Type B pancreatic cell (in vitro differentiated cells): ENCODE measurements around the gene BRMS1. TPM values are rescaled to one million over a fixed set of nuclear protein-coding genes. Genes with fewer than 3 reads are reported as not detected.

Experiments
- DNase-seq: peaks from one replicate; pipeline ENCODE4 v3.0.0; 2021; ENCODE audit warnings: mixed read lengths; ENCODE audit not compliant: unreplicated experiment; ENCODE audit errors: extremely low spot score
- H3K27ac Mint-ChIP-seq: 2 replicates; pipeline ENCODE4 v1.8.0; 2021; ENCODE audit warnings: mild to moderate bottlenecking, mixed read lengths
- H3K27me3 Mint-ChIP-seq: 2 replicates; pipeline ENCODE4 v1.8.0; 2021; ENCODE audit warnings: mixed read lengths
- H3K36me3 Mint-ChIP-seq: 2 replicates; pipeline ENCODE4 v1.8.0; 2021; ENCODE audit warnings: mixed read lengths
- H3K4me1 Mint-ChIP-seq: one replicate; pipeline ENCODE4 v1.8.0; 2021; ENCODE audit warnings: mixed read lengths; ENCODE audit not compliant: unreplicated experiment
- H3K4me3 Mint-ChIP-seq: 2 replicates; pipeline ENCODE4 v1.8.0; 2021; ENCODE audit warnings: mild to moderate bottlenecking, mixed read lengths
- H3K9me3 Mint-ChIP-seq: 2 replicates; pipeline ENCODE4 v1.8.0; 2021; ENCODE audit warnings: mixed read lengths
- total RNA-seq: library from RNA; stranded (reverse); gene quantifications from 2 replicates; pipeline ENCODE4 v1.2.1, GENCODE V29; 2021; ENCODE audit warnings: low replicate concordance
- TF ChIP-seq, protein P1 (sequence below): fragments of 200-600 bp; sonication (generic); conservative IDR thresholded peaks from 2 replicates; pipeline ENCODE4 v1.5.0; 2021; ENCODE audit warnings: antibody characterized with exemption, mild to moderate bottlenecking

The BRMS1 gene
- total RNA-seq, 1 donor from 2014 or later, result 35.1 TPM

DNA sequence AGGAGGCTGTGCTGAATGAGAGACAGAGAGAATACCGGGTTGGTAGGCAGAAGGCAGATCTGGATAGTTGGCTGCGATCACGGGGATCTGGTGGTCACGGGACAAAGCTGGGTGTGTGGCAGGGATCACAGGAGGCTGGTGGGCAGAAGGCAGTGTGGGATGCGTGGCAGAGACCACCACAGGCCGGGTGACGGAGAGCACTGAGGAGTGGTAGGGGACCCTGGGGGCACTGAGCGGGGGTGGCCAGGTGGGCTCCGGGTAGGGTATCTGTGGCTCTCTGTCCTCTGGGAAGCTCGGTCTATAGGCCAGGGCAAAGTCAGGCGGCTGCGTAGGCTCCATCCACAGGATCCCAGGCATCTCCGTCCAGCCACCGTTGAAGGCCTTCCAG lies 29.4 kb downstream of the BRMS1 start:
- Mint-ChIP-seq H3K4me1 (peaks cover 29% of the 10 kb centered on the region), H3K27ac (peak overlapping the region; percentile 40), H3K27me3 (peaks cover 3% of the 10 kb centered on the region), H3K4me3 (peak overlapping the region; percentile 74), H3K36me3 (no peaks in the 10 kb centered on the region), H3K9me3 (peaks cover 6% of the 10 kb centered on the region)
- TF ChIP-seq, protein P1, sequence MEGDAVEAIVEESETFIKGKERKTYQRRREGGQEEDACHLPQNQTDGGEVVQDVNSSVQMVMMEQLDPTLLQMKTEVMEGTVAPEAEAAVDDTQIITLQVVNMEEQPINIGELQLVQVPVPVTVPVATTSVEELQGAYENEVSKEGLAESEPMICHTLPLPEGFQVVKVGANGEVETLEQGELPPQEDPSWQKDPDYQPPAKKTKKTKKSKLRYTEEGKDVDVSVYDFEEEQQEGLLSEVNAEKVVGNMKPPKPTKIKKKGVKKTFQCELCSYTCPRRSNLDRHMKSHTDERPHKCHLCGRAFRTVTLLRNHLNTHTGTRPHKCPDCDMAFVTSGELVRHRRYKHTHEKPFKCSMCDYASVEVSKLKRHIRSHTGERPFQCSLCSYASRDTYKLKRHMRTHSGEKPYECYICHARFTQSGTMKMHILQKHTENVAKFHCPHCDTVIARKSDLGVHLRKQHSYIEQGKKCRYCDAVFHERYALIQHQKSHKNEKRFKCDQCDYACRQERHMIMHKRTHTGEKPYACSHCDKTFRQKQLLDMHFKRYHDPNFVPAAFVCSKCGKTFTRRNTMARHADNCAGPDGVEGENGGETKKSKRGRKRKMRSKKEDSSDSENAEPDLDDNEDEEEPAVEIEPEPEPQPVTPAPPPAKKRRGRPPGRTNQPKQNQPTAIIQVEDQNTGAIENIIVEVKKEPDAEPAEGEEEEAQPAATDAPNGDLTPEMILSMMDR, result no peak
- DNase-seq, result no peak

DNA sequence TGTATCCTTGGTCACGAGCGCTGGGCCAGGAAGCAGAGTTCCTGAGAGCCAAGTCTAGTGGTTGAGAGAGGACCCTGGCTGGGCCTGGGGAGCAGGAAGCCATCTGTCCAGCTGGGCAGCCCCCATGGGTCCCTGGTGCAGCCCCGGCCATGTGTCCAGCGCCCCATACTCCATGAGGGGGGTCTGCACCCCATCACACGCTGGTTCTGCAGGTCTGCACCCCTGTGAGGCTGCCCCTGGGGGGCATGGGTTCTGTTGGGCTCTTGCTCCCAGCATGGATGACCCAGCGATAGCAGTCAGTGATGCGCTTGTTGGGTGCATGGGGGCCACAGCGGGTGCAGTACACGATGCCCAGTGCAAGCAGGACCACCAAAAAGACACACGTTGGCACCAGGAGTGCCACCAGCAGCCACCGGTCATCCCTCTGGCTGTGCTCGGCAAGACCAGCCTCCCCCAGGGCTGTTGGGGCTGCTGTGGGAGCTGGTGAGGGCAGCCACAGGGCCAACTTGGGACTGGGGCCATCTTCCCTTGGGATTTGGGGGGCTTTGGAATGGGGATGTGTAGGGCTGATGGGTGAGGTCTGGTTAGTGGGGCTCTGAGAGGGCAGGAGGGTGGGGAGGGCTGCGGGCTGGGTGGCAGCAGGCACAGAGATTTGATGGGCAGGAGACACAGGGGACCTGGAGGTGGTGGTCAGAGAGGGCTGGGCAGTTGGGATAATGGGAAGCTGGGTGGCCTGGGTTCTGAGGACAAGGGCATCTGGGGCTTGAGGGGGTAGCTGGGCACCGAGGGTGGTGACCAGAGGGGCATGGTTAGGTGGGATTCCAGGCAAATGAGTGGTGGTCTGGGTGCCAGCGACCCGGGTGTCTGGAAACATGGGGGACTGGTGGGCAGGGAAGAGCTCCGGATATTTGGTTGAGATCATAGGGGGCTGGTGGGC lies 30.1 kb downstream of the BRMS1 start:
- DNase-seq, result no peak
- H3K4me3 Mint-ChIP-seq, result peak overlapping the region; percentile 93
- no peaks in the 10 kb centered on the region for H3K36me3 Mint-ChIP-seq
- peaks cover 29% of the 10 kb centered on the region for H3K4me1 Mint-ChIP-seq
- TF ChIP-seq, protein P1, result no peak
- peak overlapping the region; percentile 40 for H3K27ac Mint-ChIP-seq
- peaks cover under 1% of the 10 kb centered on the region for H3K9me3 Mint-ChIP-seq
- H3K27me3 Mint-ChIP-seq, result peaks cover 3% of the 10 kb centered on the region

DNA sequence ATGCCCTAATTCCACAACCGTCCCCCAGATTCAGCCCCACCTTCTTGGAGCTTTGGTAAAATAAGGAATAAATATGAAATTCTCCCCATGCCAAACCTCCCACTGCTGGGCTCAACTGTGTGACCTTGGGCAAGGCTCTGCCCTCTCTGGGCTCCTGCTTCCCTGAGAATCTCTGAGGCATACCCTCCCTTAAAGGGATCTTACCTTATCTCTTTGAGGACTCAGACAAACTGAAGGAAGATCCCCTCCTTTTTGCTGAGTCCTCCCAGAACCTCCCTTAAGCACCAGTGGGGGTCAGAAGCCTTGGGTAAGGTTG lies 30.8 kb downstream of the BRMS1 start:
- TF ChIP-seq, protein P1, result no peak
- Mint-ChIP-seq H3K4me3 (peak overlapping the region; percentile 93), H3K4me1 (peaks cover 27% of the 10 kb centered on the region), H3K27me3 (peaks cover 7% of the 10 kb centered on the region), H3K27ac (peak overlapping the region; percentile 77), H3K9me3 (no peaks in the 10 kb centered on the region), H3K36me3 (no peaks in the 10 kb centered on the region)
- DNase-seq, result no peak

DNA sequence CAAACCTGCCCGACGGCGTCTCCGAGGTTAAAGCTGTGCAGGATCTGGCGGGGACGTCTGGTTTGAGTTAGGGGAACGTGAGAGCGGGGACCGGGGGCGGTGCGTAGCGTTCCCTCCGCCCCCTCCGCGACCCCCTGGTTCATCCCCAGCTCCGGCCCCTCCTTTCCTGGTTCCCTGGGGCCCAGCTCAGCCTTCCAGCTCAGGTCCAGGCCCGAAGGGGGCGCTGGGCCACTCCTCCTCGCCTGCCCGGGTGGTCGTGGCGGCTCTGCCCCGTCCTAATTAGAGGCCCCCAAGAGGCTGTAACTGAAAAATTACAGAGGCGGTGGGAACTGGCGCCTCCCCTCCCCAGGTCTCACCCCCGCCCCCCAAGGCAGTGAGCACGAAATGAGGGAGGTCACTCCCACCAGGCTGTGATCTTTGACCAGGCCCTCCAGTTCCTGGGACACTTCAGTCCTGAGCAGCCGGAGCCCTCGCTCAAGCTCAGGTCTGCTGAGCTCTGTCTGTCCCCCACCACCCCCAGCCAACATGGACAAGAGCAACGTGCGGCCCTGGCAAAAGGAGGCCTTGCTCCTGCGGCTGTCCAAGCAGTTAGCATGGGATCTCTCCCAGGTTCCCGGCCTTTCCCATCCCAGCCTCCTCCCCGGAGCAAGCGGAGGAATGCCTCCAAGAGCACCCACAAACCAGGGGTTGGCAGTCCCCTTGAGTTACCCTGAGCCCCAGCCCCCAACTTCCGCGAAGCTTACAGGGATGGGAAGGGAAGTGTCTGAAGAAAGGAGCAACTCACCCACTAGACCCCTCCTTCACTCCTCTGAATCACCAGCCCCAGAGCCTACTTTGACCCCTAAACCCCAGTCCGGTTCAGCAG lies 31.4 kb downstream of the BRMS1 start:
- Mint-ChIP-seq H3K4me1 (peaks cover 21% of the 10 kb centered on the region), H3K9me3 (no peaks in the 10 kb centered on the region), H3K36me3 (no peaks in the 10 kb centered on the region), H3K27me3 (peaks cover 9% of the 10 kb centered on the region), H3K4me3 (peak overlapping the region; percentile 93), H3K27ac (peak overlapping the region; percentile 77)
- DNase-seq, result peak; percentile 86
- TF ChIP-seq, protein P1, result peak; percentile 52

DNA sequence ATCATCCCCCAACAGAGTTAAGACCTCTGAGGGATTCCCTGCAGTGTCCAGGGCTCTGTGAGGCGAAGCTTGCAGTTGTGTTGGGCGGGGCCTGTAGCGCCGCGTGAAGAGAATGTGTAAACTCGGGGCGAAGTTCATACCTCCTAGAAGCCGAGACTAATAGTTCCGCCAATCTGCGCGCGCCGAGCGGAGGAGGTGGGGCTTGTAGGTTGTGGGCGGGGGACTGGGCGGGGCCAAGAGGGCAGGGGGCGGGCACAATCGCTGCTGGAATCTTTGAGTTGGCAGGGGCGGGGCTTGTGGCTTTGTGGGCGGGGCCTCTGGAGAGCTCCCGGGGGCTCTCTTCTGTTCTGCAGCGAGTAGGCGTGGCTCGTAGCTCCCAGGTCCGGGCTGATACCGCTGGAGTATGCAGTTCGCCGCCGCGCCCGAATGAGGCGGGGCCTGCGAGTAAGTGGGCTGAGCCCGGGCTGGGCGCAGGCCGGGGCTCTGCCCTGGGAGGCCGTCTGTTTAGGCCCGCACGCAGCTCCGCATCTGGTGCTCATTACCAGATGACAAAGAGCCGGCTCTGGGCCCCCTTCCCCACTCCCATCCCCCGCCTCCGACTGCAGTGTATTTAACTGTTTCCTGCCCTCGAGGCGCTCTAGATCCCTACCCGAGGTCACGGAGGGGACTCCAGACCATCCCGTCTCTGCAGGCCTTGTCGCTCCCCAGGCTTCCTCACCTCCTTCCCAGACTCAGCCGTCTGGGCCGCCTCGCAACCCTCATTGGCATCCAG lies 32.2 kb downstream of the BRMS1 start:
- no peaks in the 10 kb centered on the region for H3K9me3 Mint-ChIP-seq

More for the DNA sequence above, 32.2 kb downstream of the BRMS1 start:
- H3K27me3 Mint-ChIP-seq, result peaks cover 9% of the 10 kb centered on the region
- H3K4me3 Mint-ChIP-seq, result peak overlapping the region; percentile 93
- TF ChIP-seq, protein P1, result no peak
- H3K27ac Mint-ChIP-seq, result peak overlapping the region; percentile 95
- no peaks in the 10 kb centered on the region for H3K36me3 Mint-ChIP-seq
- H3K4me1 Mint-ChIP-seq, result peaks cover 15% of the 10 kb centered on the region
- peak; percentile 99 for DNase-seq
